ENCODE results near the gene SLC22A17.
A peak's percentile ranks its signal among the peaks of the same experiment; 100 is the strongest.
"Not testable (repeated sequence)": the region's sequence is repeated elsewhere in the genome, so short reads cannot be mapped to it uniquely, and the experiment has no call there.

SLC22A17 gene

GRCh38 chr14:23352506-23353432 lies at the start of gene SLC22A17:
Gene SLC22A17 (minus strand): TSS chr14:23352887.
- peak; percentile 56 for DNase-seq

- DNase-seq = no peak
These were observed 48.6 kb upstream of the SLC22A17 start for GRCh38 chr14:23401291-23401690.

GRCh38 chr14:23400496-23401149 lies 47.9 kb upstream of the SLC22A17 start:
- DNase-seq = not testable (repeated sequence)

DNA sequence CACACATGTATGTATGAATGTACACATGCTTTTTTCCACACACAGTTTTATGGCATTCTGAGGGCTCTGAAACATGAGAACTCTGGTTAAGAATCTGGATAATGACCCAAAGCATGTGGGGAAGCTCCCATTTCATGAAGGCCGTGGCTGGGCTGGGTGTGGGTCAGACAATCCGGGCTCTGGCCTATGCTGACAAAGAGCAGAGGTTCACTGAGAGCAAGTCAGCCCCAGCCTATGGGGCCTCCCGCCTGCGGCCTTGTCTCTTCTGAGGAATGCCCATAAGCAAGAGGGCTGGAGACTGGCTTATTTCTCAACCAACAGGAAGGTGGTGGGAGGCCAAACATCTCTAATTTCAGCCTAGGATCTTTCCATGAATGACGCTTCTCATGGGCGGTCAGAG lies 46.9 kb upstream of the SLC22A17 start:
- DNase-seq = no peak

- DNase-seq = no peak
These were observed 46.4 kb upstream of the SLC22A17 start for GRCh38 chr14:23399136-23399535.

DNA sequence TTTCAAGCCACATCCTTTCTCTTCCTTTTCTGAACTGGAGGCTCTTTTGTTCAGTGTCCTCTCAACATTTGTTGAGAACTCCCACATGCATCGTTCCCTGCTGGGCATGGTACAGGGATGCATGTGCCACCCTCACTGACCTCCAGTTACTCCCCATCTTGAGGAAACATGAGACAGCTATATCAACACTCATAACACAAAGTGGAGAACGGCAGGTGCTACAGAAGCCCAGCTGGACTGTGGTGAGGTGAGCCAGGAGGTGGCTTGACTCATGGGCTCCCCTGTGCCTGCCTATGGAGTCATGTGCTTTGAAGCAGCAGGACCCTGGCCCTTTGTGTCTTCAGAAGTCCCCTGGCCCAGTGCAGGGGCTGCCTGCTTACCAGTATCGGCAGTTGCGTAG lies 45.7 kb upstream of the SLC22A17 start:
- no peak for DNase-seq

DNA sequence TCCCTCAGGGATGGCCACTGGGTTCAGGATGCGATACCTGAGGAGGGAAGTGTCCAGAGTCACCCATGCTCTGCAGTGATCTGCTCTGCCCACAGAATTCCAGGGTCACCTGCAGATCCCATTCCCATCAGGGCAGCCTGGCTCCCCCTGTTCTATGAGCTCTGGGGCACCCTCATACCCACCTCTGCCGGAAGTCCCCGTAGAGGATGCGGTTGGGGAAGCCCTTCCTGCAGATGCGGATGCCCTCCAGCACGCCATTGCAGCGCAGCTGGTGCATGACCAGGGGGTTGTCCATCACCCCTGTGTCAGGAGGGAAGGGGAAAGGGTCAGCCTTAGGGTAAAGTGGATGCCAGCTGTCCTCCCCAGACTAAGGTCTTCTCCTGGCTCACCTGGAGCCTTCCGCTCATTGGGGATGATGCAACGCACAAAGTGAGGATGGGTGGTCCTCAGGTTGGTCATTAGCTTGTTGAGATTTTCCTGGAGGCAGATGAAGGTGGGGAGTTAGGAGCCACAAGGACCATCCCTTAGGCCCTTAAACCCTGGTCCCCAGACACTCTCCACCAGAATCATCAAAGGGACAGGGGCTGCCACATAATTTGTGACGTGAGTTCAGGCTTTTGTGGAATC lies 44.2 kb upstream of the SLC22A17 start:
- DNase-seq = no peak

DNA sequence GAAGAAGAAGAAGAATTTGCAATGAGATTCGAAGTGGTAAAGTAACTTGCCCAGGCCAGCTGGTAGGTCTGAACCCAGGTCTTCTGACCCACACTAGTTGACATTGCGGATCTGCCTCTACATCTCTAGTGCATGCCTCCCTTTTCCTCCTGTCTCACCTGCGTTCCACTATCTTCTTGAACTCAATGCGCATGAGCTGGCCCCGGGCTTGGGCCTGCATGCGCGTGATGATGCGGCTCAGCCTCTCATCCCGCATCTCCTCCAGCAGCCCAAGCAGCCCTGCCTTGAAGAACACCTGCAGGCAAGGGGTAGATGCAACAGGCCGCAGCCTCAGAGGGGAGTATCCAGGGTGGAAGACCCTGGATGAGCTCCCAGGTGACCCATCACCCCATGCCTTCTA lies 43.4 kb upstream of the SLC22A17 start:
- DNase-seq = no peak

- DNase-seq = no peak
These were observed 39.9 kb upstream of the SLC22A17 start for GRCh38 chr14:23392613-23393012.

DNA sequence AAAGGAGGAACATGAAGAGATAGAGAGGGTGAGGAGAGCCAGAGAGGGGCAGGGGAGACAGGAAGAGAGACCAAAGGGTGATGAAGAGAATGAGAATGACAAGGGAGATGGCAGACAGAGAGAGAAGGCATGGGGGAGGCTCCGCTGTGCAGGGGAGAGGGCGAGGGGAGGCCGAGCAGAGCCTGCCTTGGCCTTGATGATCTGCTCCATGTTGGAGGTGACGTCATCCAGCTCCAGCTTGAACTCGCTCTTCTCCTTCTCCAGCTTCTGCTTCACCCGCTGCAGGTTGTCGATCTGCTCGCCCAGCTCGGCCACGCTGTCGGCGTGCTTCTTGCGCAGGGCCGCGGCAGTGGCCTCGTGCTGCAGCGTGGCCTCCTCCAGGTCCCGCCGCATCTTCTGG lies 37.2 kb upstream of the SLC22A17 start:
- DNase-seq = not testable (repeated sequence)

DNA sequence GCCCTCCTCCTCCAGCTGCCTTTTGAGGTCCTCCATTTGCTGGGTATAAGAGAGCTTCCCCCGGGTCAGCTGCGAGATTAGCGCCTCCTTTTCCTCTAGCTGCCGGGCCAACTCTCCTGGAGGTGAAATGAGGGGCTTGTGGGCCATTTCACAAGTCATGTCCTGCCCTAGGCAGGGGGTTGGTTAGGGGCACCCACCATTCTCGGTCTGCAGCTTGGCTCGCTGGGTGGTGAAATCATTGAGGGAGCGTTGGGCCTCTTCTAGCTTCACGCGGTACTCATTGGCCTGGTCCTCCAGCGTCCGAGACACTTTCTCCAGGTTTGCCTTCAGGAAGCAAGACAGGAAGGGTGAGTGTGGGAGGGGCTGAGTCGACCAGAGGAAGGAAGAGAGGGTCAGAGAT lies 36.7 kb upstream of the SLC22A17 start:
- DNase-seq = no peak

DNA sequence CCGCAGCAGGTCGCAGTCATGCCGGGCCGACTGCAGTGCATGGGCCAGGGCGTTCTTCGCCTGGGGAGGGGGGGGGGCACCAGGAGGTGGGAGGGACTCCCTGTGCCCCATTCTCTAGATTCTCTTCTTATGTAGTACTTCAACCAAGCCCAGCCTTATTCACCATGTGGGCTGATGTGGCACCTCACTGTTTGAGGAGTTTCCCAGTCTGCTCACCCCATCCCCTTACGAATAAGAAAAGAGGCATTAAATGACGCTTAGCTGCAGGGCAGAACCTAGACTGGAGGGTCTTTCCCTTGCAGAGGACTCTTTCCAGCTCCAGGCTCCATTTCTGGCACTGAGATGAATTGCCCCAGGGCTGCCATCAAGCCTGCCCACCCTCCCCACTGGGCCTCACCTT lies 36.3 kb upstream of the SLC22A17 start:
- no peak for DNase-seq

- DNase-seq = no peak
These were observed 35.5 kb upstream of the SLC22A17 start for GRCh38 chr14:23387916-23388882.

GRCh38 chr14:23386999-23387398 lies 34.3 kb upstream of the SLC22A17 start:
- DNase-seq = no peak

DNA sequence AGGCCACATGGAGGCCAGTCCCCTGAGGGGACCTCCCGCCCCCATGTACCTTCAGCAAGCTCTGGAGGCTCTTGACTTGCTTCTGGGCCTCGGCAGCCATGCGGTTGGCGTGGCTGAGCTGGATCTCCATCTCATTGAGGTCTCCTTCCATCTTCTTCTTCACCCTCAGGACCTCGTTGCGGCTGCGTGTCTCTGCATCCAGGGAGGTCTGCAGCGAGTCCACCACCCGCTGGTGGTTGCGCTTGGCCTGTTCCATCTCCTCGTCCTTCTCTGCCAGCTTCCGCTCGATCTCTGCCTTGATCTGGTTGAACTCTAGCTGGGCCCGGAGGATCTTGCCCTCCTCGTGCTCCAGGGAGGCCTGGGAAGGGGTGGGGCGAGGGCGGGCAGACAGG lies 33.6 kb upstream of the SLC22A17 start:
- DNase-seq = not testable (repeated sequence)

- DNase-seq = no peak
These were observed 33.1 kb upstream of the SLC22A17 start for GRCh38 chr14:23385642-23386265.

- DNase-seq = no peak
These were observed 32.6 kb upstream of the SLC22A17 start for GRCh38 chr14:23385244-23385641.

DNA sequence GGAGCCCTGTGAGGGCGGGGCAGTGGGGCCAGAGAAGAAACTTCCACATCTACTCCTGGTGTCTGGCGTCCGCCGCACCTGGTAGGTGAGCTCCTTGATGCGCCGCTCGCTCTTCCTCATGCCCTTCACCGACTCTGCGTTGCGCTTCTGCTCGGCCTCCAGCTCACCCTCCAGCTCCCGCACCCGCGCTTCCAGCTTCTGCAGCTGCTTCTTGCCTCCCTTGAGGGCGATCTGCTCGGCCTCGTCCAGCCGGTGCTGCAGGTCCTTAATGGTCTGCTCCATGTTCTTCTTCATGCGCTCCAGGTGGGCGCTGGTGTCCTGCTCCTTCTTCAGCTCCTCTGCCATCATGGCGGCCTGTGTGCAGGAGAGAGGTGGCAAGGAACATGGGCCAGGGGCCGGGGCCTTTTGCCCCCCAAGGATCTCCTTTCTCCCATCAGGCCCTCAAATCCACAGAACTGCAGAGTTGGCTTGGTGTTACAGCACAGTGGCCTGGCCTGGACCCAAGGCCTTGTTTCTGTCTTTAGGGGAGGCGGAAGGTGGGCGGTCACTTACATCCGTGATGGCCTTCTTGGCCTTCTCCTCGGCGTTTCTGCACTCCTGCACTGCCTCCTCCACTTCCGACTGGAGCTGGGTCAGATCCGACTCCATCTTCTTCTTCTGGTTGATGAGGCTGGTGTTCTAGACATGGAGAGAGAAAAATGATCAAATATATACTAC lies 31.8 kb upstream of the SLC22A17 start:
- DNase-seq = no peak

DNA sequence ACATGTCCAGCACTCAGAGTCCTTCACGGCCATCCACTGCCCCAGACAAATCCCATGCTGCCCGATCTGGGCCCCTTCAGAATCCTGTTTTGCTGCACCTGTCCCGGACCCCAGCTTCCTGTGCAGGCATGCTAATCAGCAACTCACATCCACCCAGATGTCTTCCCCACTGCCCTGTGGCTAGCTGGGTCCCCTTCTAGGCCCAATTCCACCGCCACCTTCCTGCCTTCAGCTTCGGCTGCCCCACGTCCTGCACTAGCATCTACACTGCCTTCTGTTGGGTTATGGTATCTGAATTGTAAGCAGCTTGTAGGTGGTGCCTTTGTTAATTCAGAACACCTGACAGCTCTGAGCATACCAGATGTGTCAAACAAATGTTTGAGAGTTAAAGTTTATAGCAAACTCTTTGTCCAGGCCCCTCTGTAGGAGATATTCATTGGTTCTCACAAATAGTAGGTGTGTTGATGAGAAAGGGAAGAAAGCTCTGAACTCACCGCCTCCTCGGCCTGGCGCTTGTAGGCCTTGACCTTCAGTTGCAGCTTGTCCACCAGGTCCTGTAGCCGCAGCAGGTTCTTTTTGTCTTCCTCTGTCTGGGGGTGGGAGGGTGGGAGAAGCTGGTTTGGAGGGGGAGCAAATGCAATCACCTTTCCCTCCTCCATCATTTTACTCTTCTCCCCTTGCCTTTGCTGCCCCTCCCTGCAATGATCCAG lies 30.2 kb upstream of the SLC22A17 start:
- no peak for DNase-seq

GRCh38 chr14:23382276-23382675 lies 29.6 kb upstream of the SLC22A17 start:
- DNase-seq = no peak

DNA sequence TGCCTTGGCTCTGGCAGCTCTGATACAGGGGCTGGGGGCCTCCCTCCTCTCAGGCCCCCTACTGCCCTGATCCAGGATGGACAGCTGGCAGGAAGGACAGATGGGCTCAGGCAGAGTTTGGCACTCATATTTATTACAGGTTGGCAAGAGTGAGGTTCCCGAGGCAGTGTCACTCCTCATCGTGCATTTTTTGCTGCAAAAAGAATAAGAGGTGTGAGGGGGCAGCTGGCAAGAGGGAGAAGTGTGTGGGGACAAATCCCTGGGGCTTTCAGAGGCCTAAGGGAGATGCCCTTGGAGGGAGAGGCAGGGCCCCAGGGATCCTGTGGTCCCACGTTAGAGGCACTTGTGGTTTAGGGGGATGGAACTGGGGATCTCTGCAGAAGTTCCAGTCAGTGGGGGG lies 29.2 kb upstream of the SLC22A17 start:
- no peak for DNase-seq

Measured in stimulated activated CD4-positive, alpha-beta T cell treated with anti-CD3 and anti-CD28 coated beads, Interleukin-4, amount 100 ng/mL, for 1 hour (primary cell).